ENCODE results near the gene LGALS7.

GRCh38 chr19:38806371-38806770 is 33.1 kb upstream of the LGALS7 start:
- TF ChIP-seq CTCF (IDR thresholded peaks at IDR 0.05; ENCODE audit: low read depth, low read length), result no peak
- no peak for TF ChIP-seq EZH2phosphoT487 (IDR thresholded peaks at IDR 0.05; ENCODE audit: low read depth)

All from OCI-LY3 (cell line).